ENCODE measurements around the gene ELF3. TPM values are rescaled to one million over a fixed set of nuclear protein-coding genes. Genes with fewer than 3 reads are reported as not detected.

Gene ELF3
- total RNA-seq, 3 donors from 2014 or later (not counting 1 experiment from before 2014, with no cell fraction given): 1.0 to 3.0 (median 2.0) TPM

GRCh38 chr1:202005958-202006357 is 4.4 kb upstream of the ELF3 start:
- H3K4me3 Mint-ChIP-seq: no peak overlapping the region
- H3K27ac ChIP-seq (ENCODE audit: low read length): no peak overlapping the region
- no peaks in the 10 kb centered on the region for H3K36me3 Mint-ChIP-seq
- H3K9me3 Mint-ChIP-seq: no peaks in the 10 kb centered on the region
- H3K4me1 Mint-ChIP-seq: peaks cover 6 to 7% of the 10 kb centered on the region in 2 donors
- no peaks in the 10 kb centered on the region for H3K9me3 ChIP-seq (ENCODE audit: control insufficient read depth, insufficient read depth, low read length)
- no peak for DNase-seq
- H3K27me3 ChIP-seq (ENCODE audit: control insufficient read depth, insufficient read depth, low read length): no peaks in the 10 kb centered on the region
- H3K36me3 ChIP-seq (ENCODE audit: control insufficient read depth, insufficient read depth, low read length): peaks cover 47% of the 10 kb centered on the region
- H3K27ac Mint-ChIP-seq: no peak overlapping the region
- intact Hi-C loops (cut with micrococcal nuclease): no loop called here
- no peak overlapping the region for H3K4me3 ChIP-seq (ENCODE audit: low read length)
- no peak for TF ChIP-seq CTCF (IDR thresholded peaks at IDR 0.05)
- no peaks in the 10 kb centered on the region for H3K27me3 Mint-ChIP-seq (ENCODE audit: low read depth in 2 of 2)
- H3K4me1 ChIP-seq (ENCODE audit: control insufficient read depth, insufficient read depth, low read length): peaks cover 4% of the 10 kb centered on the region
- WGBS (ENCODE audit: insufficient coverage): 100% methylated on average over 1 of the region's 2 CpGs
- ATAC-seq: no peak

GRCh38 chr1:202007304-202007703 is 3.1 kb upstream of the ELF3 start:
- Histone ChIP-seq H3K9me3 (ENCODE audit: control insufficient read depth, insufficient read depth, low read length) (no peaks in the 10 kb centered on the region), H3K27ac (ENCODE audit: low read length) (no peak overlapping the region), H3K4me3 (ENCODE audit: low read length) (no peak overlapping the region), H3K4me1 (ENCODE audit: control insufficient read depth, insufficient read depth, low read length) (peaks cover 4% of the 10 kb centered on the region), H3K27me3 (ENCODE audit: control insufficient read depth, insufficient read depth, low read length) (no peaks in the 10 kb centered on the region), H3K36me3 (ENCODE audit: control insufficient read depth, insufficient read depth, low read length) (peaks cover 37% of the 10 kb centered on the region)
- H3K27ac Mint-ChIP-seq: no peak overlapping the region
- no peak for TF ChIP-seq CTCF (IDR thresholded peaks at IDR 0.05)
- H3K36me3 Mint-ChIP-seq: no peaks in the 10 kb centered on the region
- DNase-seq (no peak), ATAC-seq (no peak)
- intact Hi-C loops (cut with micrococcal nuclease): no loop called here
- H3K4me1 Mint-ChIP-seq: peaks cover 6 to 7% of the 10 kb centered on the region in 2 donors
- no peaks in the 10 kb centered on the region for H3K9me3 Mint-ChIP-seq
- H3K27me3 Mint-ChIP-seq (ENCODE audit: low read depth in 2 of 2): no peaks in the 10 kb centered on the region
- WGBS (ENCODE audit: insufficient coverage): 91% methylated on average over 8 of the region's 8 CpGs
- H3K4me3 Mint-ChIP-seq: no peak overlapping the region

GRCh38 chr1:202007805-202008489 is 2.4 kb upstream of the ELF3 start:
- Mint-ChIP-seq H3K36me3 (no peaks in the 10 kb centered on the region), H3K4me1 (peaks cover 6 to 7% of the 10 kb centered on the region in 2 donors), H3K9me3 (no peaks in the 10 kb centered on the region), H3K4me3 (no peak overlapping the region), H3K27me3 (ENCODE audit: low read depth in 2 of 2) (no peaks in the 10 kb centered on the region), H3K27ac (no peak overlapping the region)
- ATAC-seq (no peak), DNase-seq (no peak)
- WGBS (ENCODE audit: insufficient coverage): 90% methylated on average over 11 of the region's 11 CpGs
- intact Hi-C loops (cut with micrococcal nuclease): no loop called here
- Histone ChIP-seq H3K27me3 (ENCODE audit: control insufficient read depth, insufficient read depth, low read length) (no peaks in the 10 kb centered on the region), H3K4me1 (ENCODE audit: control insufficient read depth, insufficient read depth, low read length) (peaks cover 4% of the 10 kb centered on the region), H3K9me3 (ENCODE audit: control insufficient read depth, insufficient read depth, low read length) (no peaks in the 10 kb centered on the region), H3K27ac (ENCODE audit: low read length) (no peak overlapping the region), H3K36me3 (ENCODE audit: control insufficient read depth, insufficient read depth, low read length) (peaks cover 35% of the 10 kb centered on the region), H3K4me3 (ENCODE audit: low read length) (no peak overlapping the region)
- no peak for TF ChIP-seq CTCF (IDR thresholded peaks at IDR 0.05)

All from natural killer cell (primary cell).